Measurements from ENCODE around the gene SYNJ1.
"Not testable (repeated sequence)": the region's sequence is repeated elsewhere in the genome, so short reads cannot be mapped to it uniquely, and the experiment has no call there.

The SYNJ1 gene

DNA sequence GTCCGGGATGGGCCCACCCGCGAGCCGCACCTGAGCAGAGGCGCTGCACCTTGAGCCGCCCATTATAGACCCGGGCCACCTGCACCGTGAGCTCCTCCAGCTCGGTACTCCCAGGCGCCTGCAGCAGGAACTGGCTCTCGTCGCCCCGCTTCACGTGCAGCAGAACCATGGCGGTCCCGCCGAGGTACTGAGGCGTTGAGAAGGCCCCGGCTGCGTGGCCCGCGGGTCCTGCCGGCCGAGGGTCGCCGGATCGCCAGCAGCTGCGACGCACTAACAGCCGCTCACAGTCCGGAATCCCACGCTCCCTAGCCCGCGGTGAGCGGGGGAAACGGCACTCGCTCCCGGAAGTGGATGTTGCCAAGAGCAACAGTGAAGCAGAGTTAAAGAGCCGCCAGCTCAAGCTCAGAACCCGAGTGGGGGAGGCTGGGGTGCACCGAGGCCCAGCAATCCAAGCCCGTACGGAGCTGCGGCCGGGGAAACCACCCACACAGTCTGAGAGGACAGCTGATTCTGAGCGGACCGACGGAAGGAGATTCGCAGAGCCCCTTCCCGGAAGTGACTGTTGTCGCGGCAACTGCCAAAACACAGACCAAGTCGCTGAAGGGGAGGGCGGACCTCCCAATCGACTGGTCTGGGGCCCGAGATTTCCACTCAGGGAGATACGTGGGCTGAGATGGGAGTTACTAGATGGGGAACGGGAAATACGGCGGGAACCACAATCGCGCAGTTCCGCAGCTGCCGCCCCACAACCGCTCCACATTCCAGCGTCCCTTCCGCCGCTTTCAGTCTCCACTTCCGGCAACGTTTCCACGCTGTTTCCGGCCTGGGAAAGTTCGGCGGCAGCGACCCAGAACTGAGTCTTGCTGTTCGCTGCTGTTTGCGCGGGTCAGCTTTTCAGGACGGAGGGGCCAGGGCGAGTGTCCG, 115.5 kb downstream of the SYNJ1 start, which contains the start of gene CFAP298:
Gene CFAP298, minus strand, starts transcription at position 303 of the 924 bp plus-strand sequence. Its CDS starts 134 bp downstream, at position 169.
- peak; percentile 79 for DNase-seq

- DNase-seq, result no peak
These were observed 116.3 kb downstream of the SYNJ1 start for GRCh38 chr21:32611471-32611997.

- DNase-seq, result not testable (repeated sequence)
These were observed 116.9 kb downstream of the SYNJ1 start for GRCh38 chr21:32610940-32611339.

- no peak for DNase-seq
These were observed 119.0 kb downstream of the SYNJ1 start for GRCh38 chr21:32608851-32609250.

DNA sequence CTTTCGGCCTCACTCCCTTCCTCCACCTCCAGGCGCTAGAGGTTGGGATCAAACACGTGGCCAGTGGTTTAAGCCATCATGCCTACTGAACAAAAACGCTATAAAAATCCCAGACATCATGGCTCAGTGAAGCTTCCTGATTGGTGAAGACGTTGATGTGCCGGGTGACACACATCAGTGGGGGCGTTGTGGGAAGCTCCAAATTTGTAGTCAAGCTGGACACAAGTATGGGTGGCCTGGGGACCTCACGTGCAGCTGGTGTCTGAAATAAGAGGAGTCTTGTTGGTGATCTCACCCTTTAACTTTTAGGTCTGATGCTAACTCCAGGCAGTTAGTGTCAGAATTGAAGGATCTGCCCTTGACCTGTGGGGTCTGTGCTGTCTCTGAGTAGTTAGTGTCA, 122.3 kb downstream of the SYNJ1 start:
- no peak for DNase-seq

DNA sequence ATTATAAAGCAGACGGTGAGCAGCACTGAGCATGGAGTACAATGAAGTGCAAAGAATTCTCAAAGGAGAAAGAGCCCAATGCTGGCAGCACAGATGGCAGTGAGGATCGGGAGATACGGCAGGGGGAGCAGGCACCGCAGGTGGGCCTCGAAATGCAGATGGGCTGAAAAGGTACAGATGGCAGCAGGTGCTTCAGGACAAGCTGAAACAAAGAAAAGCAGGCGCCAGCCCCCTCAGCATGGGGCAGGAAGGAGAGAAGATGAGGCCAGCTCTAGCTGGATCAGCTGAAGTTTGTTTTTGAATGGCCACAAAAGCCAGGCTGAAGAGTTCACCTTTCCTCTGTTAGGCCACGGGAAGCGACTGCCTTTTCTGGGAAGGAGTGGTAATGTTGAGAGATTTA, 123.3 kb downstream of the SYNJ1 start:
- DNase-seq, result no peak

GRCh38 chr21:32603131-32603530, 124.7 kb downstream of the SYNJ1 start:
- DNase-seq, result no peak

- DNase-seq, result no peak
These were observed 125.7 kb downstream of the SYNJ1 start for GRCh38 chr21:32602099-32602498.

GRCh38 chr21:32599526-32599925, 128.3 kb downstream of the SYNJ1 start:
- no peak for DNase-seq

GRCh38 chr21:32599091-32599490, 128.7 kb downstream of the SYNJ1 start:
- DNase-seq, result no peak

GRCh38 chr21:32597205-32597604, 130.6 kb downstream of the SYNJ1 start:
- no peak for DNase-seq

DNA sequence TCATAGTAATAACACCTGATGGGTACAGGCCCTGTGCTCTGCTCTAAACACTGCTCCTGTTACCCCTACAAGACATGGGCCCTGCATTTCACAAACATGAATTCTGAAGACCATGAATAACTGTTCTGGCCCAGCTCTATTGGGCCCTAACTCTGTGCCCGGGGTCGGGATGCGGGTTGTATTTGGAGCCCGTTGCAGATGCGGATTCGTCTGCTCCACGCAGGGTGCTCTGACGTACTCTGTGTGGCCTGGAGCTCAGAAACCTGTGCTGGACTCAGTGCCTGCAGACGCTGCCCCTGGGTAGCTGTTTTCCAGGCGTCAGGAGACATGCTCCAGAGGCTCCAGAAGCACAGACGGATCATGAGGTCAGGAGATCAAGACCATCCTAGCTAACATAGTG, 132.4 kb downstream of the SYNJ1 start:
- no peak for DNase-seq

GRCh38 chr21:32593690-32594089, 134.1 kb downstream of the SYNJ1 start:
- DNase-seq, result no peak

DNA sequence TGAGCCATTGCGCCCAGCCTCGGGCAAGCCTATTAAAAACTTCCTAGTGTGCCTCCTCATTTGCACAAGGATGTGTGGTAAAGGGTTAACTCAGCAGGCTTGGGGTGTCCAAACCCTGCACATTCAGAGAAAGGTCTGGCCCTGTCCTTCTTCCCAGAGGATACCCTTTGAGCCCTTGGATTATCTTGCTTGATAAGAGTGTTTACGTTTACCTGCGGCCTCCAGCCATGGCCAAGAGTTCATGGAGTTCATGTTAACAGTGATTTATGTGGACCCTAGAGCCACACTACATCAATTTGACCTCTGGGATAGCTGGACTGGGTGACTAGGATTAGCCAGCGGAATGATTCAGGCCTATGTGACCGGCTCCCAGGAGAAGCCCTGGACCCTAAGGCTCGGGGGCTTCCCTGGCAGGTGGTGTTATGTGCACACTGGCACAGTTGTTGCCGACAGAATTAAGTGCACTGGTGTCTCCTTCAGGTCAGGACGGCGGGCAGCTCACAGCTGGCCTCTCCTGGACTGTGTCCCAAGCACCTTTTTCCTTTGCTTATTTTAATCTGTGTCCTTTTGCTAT, 134.8 kb downstream of the SYNJ1 start:
- DNase-seq, result no peak

DNA sequence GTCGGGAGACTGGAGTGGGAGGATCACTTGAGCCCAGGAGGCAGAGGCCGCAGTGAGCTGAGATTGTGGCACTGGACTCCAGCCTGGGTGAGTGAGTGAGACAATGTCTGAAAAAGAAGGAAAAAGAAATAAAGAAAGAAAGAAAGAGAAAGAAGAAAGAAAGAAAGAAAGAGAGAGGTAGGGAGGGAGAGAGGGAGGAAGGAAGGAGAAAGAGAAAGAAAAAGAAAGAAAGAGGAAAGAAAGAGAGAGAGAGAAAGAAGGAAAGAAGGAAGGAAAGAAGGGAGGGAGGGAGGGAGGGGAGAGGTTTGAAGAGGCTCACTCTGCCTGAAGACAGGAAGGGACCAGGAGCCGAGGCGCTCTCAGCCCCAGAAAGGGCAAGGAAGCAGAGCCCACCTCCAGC, 137.7 kb downstream of the SYNJ1 start:
- no peak for DNase-seq

GRCh38 chr21:32587651-32588050, 140.2 kb downstream of the SYNJ1 start:
- no peak for DNase-seq

- no peak for DNase-seq
These were observed 140.7 kb downstream of the SYNJ1 start for GRCh38 chr21:32587120-32587519.

- no peak for DNase-seq
These were observed 141.8 kb downstream of the SYNJ1 start for GRCh38 chr21:32585970-32586369.

GRCh38 chr21:32585042-32585710, 142.6 kb downstream of the SYNJ1 start, which contains the start of gene TCP10L:
TCP10L (minus strand) TSS chr21:32585523; CDS start chr21:32584304, 1,219 bp downstream.
- DNase-seq, result no peak

GRCh38 chr21:32584472-32584871, 143.3 kb downstream of the SYNJ1 start:
- no peak for DNase-seq

DNA sequence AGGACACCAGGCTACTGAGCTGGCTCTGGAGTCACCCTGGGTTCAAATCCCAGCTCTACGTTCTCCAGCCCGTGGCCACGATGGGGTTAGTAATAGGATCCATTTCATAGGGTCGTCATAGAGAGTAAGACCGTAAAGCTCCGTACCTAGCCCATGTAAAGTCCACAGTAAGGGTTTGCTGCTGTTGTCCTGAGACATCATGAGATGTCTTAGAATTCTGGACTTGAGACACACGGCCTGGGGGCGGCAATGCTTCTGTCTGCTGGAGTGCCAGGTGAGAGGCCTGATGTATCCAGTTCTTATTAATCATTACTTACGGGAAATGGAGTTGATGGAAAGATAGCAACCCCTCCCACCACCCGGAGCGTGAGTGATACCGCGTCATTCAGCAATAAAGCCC, 146.1 kb downstream of the SYNJ1 start:
- no peak for DNase-seq

DNA sequence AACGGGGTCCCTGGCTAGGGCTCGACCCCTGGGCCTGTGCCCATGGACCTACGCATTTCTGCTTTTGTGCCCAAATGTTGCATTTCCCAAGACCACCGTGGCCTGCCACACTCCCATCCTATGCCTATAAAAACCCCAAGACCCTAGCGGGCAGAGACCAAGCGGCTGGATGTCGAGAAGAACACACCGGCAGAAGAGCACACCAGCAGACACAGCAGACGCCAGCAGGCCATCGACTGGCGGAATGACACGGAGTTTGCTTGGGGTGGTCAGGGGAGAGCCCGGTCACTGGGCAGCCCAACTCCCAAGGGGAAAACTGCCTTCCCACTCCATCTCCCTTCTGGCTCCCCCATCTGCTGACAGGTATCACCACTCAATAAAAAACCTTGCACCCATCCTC, 146.9 kb downstream of the SYNJ1 start:
- no peak for DNase-seq
